HL-60 (cell line): ENCODE measurements around the gene SIGLECL1.

Source experiments
- CTCF ChIP-seq: IDR thresholded peaks from one replicate; pipeline ENCODE4 v1.5.1; 2011; ENCODE audit warnings: low read length, control low read depth, inconsistent platforms; ENCODE audit not compliant: insufficient read depth
- POLR2AphosphoS5 ChIP-seq: IDR thresholded peaks from 2 replicates; pipeline ENCODE4 v1.6.1; 2012; ENCODE audit warnings: low read depth
- REST ChIP-seq: IDR thresholded peaks from 2 replicates; pipeline ENCODE4 v1.6.1; 2012; ENCODE audit warnings: low read depth; ENCODE audit not compliant: insufficient replicate concordance
- SPI1 ChIP-seq: IDR thresholded peaks from 2 replicates; pipeline ENCODE4 v1.6.1; 2012; ENCODE audit warnings: low read depth, mild to moderate bottlenecking, borderline replicate concordance

- TF ChIP-seq CTCF (no peak), POLR2AphosphoS5 (no peak), REST (no peak), SPI1 (no peak)
Observed at GRCh38 chr19:51311351-51312257, 60.7 kb downstream of the SIGLECL1 start, which contains the start of gene IGLON5.
